GM12892 (cell line): ENCODE data around the gene AAMP.

Source experiments
- POLR2AphosphoS5 ChIP-seq: IDR thresholded peaks from 2 replicates; pipeline ENCODE4 v1.6.1; 2011; ENCODE audit warnings: low read depth, low read length, control low read depth
- TAF1 ChIP-seq: IDR thresholded peaks from 2 replicates; pipeline ENCODE4 v1.6.1; 2011; ENCODE audit warnings: low read depth, mild to moderate bottlenecking, control low read depth, low read length, borderline replicate concordance

DNA sequence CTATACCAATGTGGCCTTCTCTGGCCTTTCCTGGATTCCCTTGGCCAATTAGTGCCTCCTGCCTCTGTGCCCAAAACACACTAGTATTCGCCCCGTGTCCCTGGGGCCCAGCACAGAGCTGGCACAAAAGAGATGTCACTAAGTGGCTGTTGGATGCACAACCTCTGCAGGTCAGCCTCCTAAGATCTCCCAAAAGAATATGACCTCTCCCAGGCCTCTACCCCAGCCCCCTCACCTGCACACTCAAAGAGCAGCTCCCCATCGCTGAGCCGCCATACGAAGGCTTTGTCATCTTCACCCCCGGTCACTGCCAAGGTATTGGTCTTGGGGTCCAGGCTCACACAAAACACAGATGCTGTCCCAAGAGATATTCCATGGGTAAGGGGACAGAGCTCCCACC is 2.7 kb downstream of the AAMP start:
- TF ChIP-seq POLR2AphosphoS5 (no peak), TAF1 (no peak)
